Measurements from ENCODE around the gene RAB3GAP2. TPM values are rescaled to one million over a fixed set of nuclear protein-coding genes. Genes with fewer than 3 reads are reported as not detected.
"Not testable (repeated sequence)": the region's sequence is repeated elsewhere in the genome, so short reads cannot be mapped to it uniquely, and the experiment has no call there.

Gene RAB3GAP2
- total RNA-seq, 2 donors from 2014 or later = 62.9 to 66.0 TPM

- ATAC-seq (replicated peaks in 1 of 2) = no peak
- H3K36me3 Mint-ChIP-seq (ENCODE audit: insufficient read depth in 2 of 2) = peaks cover 5 to 19% of the 10 kb centered on the region in 2 donors
These were observed 107.7 kb downstream of the RAB3GAP2 start for GRCh38 chr1:220164517-220164916.

DNA sequence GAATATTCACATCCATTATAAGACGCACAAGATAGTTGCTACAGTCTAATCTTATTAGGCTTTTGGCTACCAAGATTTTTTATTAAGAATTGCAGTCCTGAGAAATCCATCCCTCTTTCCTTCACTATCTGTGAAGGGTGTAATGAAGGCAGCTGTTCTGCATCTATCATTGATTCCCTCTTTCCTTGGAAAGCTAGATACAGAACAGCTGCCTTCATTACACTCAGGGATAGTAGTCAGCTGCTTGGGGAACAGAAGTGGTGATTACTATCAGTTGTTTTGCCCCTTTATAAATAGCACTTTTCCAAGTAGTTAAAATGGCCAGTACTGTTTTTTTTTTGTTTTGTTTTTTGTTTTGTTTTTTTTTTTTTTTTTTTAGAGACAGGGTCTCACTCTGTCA is 108.1 kb downstream of the RAB3GAP2 start:
- no peaks in the 10 kb centered on the region for H3K9me3 Mint-ChIP-seq
- DNase-seq (no peak), ATAC-seq (replicated peaks in 1 of 2) (no peak)
- H3K4me1 Mint-ChIP-seq (ENCODE audit: low read depth) = no peaks in the 10 kb centered on the region
- H3K27ac Mint-ChIP-seq = no peak overlapping the region
- no peaks in the 10 kb centered on the region for H3K27me3 Mint-ChIP-seq (ENCODE audit: low read depth)
- peaks cover 3 to 16% of the 10 kb centered on the region in 2 donors for H3K36me3 Mint-ChIP-seq (ENCODE audit: insufficient read depth in 2 of 2)
- no peak overlapping the region for H3K4me3 Mint-ChIP-seq

More at GRCh38 chr1:220164517-220164916, 107.7 kb downstream of the RAB3GAP2 start:
- no peaks in the 10 kb centered on the region for H3K27me3 Mint-ChIP-seq (ENCODE audit: low read depth)
- no peak overlapping the region for H3K27ac Mint-ChIP-seq
- no peak for DNase-seq
- H3K9me3 Mint-ChIP-seq = no peaks in the 10 kb centered on the region
- no peak overlapping the region for H3K4me3 Mint-ChIP-seq
- H3K4me1 Mint-ChIP-seq (ENCODE audit: low read depth) = no peaks in the 10 kb centered on the region

DNA sequence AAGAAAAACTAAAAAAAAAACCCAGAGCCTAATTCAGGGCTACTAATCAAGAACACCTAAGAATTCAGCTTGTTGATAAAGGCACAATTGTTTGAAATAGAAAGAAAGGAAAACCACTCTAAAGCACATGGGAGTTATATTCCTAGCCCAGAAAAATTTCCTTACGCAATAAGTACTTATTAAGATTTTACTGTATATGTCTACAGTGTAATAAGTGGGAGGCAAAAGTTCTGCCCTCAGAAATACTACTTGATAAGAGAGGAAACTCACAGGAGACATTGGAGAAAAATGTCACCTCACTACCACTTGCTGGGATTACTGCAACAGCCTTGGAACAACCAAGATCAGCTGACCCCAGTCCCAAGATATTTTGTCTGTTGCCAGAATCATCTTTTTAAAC is 112.2 kb downstream of the RAB3GAP2 start:
- Mint-ChIP-seq H3K4me3 (no peak overlapping the region), H3K4me1 (ENCODE audit: low read depth) (peaks cover 16% of the 10 kb centered on the region), H3K9me3 (no peaks in the 10 kb centered on the region), H3K36me3 (ENCODE audit: insufficient read depth in 2 of 2) (peaks cover 11 to 15% of the 10 kb centered on the region in 2 donors), H3K27me3 (ENCODE audit: low read depth) (no peaks in the 10 kb centered on the region), H3K27ac (no peak overlapping the region)
- DNase-seq (no peak), ATAC-seq (replicated peaks in 1 of 2) (no peak)

DNA sequence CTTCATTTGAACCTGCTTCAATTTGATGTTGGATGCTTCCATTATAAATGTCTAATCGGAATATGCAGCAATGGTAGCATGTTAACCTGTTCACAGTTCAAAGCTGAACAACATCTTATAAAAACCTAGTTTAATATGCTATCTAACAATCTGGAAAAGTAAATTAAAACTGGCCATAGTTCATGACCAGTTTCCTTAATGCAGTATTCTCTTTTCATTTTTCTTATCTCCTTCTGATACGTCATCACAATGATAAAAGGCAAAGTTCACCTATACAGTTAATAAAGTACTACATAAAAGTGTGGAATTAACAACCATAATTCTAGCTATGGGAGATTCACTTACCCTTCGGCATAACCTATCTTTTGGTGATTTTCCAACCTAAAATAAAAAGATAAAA is 113.2 kb downstream of the RAB3GAP2 start:
- H3K36me3 Mint-ChIP-seq (ENCODE audit: insufficient read depth in 2 of 2) = peaks cover 14 to 15% of the 10 kb centered on the region in 2 donors
- ATAC-seq (replicated peaks in 1 of 2) (no peak), DNase-seq (no peak)
- H3K27me3 Mint-ChIP-seq (ENCODE audit: low read depth) = no peaks in the 10 kb centered on the region
- no peaks in the 10 kb centered on the region for H3K9me3 Mint-ChIP-seq
- H3K4me3 Mint-ChIP-seq = no peak overlapping the region
- no peak overlapping the region for H3K27ac Mint-ChIP-seq
- peaks cover 16% of the 10 kb centered on the region for H3K4me1 Mint-ChIP-seq (ENCODE audit: low read depth)

DNA sequence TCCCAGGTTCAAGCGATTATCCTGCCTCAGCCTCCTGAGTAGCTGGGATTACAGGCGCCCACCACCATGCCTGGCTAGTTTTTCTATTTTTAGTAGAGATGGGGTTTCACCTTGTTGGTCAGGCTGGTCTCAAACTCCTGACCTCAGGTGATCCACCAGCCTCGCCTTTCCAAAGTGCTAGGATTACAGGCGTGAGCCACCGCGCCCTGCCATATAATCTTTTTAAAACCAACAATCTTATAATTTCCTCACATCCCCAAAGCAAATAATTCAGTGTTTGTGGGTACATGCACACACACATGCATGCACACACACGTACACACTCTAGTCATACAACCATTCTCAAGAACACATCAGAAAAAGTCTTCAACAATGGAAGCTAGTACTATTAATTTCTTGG is 113.7 kb downstream of the RAB3GAP2 start:
- not testable (repeated sequence) for H3K27me3 Mint-ChIP-seq (ENCODE audit: low read depth); H3K4me3 Mint-ChIP-seq; ATAC-seq (replicated peaks in 1 of 2); H3K9me3 Mint-ChIP-seq; DNase-seq
- H3K36me3 Mint-ChIP-seq (ENCODE audit: insufficient read depth in 2 of 2) = peaks cover 14 to 15% of the 10 kb centered on the region in 2 donors
- peak overlapping the region; percentile 22 for H3K27ac Mint-ChIP-seq
- H3K4me1 Mint-ChIP-seq (ENCODE audit: low read depth) = peaks cover 16% of the 10 kb centered on the region

DNA sequence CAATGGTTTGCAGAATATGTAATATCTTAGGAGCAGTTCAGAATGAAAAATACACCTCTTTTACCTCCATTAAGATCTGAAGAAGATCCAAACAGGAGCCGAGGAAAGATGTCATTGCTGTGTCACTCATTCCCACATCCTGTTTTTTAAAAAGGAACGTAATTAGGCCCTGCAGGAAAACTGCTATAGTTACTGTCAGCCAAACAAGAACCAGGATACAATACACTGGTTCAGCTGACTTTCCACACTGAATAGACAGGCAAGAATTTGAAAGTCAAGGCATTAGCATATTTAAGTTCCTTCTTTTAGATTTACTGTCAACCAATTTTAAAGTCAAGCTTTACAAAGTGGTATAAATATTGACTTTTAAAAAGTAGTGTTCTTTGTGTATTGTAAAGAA is 114.5 kb downstream of the RAB3GAP2 start:
- Mint-ChIP-seq H3K4me3 (no peak overlapping the region), H3K36me3 (ENCODE audit: insufficient read depth in 2 of 2) (peaks cover 15 to 18% of the 10 kb centered on the region in 2 donors), H3K9me3 (no peaks in the 10 kb centered on the region), H3K4me1 (ENCODE audit: low read depth) (peaks cover 16% of the 10 kb centered on the region), H3K27ac (no peak overlapping the region), H3K27me3 (ENCODE audit: low read depth) (no peaks in the 10 kb centered on the region)
- ATAC-seq (replicated peaks in 1 of 2) = no peak
- DNase-seq = no peak

GRCh38 chr1:220156620-220157146 is 115.6 kb downstream of the RAB3GAP2 start:
- Mint-ChIP-seq H3K4me3 (peak overlapping the region in 1 of 2 donors; percentile 39), H3K9me3 (no peaks in the 10 kb centered on the region), H3K27ac (peak overlapping the region; percentile 66), H3K36me3 (ENCODE audit: insufficient read depth in 2 of 2) (peaks cover 15 to 16% of the 10 kb centered on the region in 2 donors), H3K27me3 (ENCODE audit: low read depth) (no peaks in the 10 kb centered on the region), H3K4me1 (ENCODE audit: low read depth) (peaks cover 16% of the 10 kb centered on the region)
- peak in 1 of 2 donors; percentile 70 for ATAC-seq (replicated peaks in 1 of 2)
- DNase-seq = no peak

DNA sequence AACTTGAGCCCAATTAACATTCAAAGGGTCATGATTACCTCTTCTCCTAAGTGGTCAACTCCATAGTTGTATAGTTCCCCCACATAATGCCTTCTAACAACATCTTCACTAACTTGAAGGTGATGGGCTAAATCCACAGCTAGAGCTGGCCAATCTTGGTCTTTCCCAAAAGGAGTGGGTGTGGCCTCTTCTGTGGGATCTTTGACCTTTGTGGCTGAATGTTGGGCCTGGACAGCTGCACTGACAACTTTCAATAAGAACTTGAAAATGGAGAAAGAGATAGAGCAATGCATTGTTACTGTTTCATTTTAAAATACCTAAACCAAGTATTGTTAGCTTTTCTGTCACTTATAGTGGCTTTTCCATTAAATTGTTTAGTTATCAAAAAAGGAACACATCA is 119.1 kb downstream of the RAB3GAP2 start:
- DNase-seq (no peak), ATAC-seq (replicated peaks in 1 of 2) (no peak)
- Mint-ChIP-seq H3K4me1 (ENCODE audit: low read depth) (peaks cover 16% of the 10 kb centered on the region), H3K27ac (peak overlapping the region; percentile 50), H3K36me3 (ENCODE audit: insufficient read depth in 2 of 2) (peaks cover 12 to 16% of the 10 kb centered on the region in 2 donors), H3K27me3 (ENCODE audit: low read depth) (no peaks in the 10 kb centered on the region), H3K9me3 (no peaks in the 10 kb centered on the region), H3K4me3 (no peak overlapping the region)

DNA sequence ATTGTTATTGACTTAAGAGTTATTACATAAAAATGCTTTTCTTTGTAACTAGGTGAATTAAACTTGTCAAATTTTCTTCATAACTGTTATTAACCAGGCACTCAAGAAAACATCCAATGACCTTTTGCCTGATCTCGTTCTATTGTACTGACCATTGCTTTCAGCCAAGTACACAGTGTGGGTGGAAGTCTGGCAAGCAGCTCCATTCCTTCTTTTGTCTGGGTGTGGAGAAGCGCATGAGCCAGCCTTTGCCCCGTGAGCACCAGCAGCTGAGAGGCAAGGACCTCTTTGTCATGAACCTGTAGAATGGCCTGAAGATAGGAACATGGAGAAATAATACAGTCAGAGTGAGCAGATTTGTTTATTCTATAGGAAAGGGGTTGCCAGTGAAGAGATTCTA is 120.8 kb downstream of the RAB3GAP2 start:
- no peaks in the 10 kb centered on the region for H3K27me3 Mint-ChIP-seq (ENCODE audit: low read depth)
- H3K4me3 Mint-ChIP-seq = no peak overlapping the region
- no peaks in the 10 kb centered on the region for H3K9me3 Mint-ChIP-seq
- no peak overlapping the region for H3K27ac Mint-ChIP-seq
- H3K36me3 Mint-ChIP-seq (ENCODE audit: insufficient read depth in 2 of 2) = peaks cover 9 to 13% of the 10 kb centered on the region in 2 donors
- peaks cover 2% of the 10 kb centered on the region for H3K4me1 Mint-ChIP-seq (ENCODE audit: low read depth)
- DNase-seq (no peak), ATAC-seq (replicated peaks in 1 of 2) (no peak)

GRCh38 chr1:220149742-220150141 is 122.5 kb downstream of the RAB3GAP2 start:
- H3K4me3 Mint-ChIP-seq = no peak overlapping the region
- DNase-seq (no peak), ATAC-seq (replicated peaks in 1 of 2) (no peak)
- peaks cover 10% of the 10 kb centered on the region for H3K4me1 Mint-ChIP-seq (ENCODE audit: low read depth)
- H3K36me3 Mint-ChIP-seq (ENCODE audit: insufficient read depth in 2 of 2) = peaks cover 8 to 17% of the 10 kb centered on the region in 2 donors
- H3K27me3 Mint-ChIP-seq (ENCODE audit: low read depth) = no peaks in the 10 kb centered on the region
- no peaks in the 10 kb centered on the region for H3K9me3 Mint-ChIP-seq
- no peak overlapping the region for H3K27ac Mint-ChIP-seq

DNA sequence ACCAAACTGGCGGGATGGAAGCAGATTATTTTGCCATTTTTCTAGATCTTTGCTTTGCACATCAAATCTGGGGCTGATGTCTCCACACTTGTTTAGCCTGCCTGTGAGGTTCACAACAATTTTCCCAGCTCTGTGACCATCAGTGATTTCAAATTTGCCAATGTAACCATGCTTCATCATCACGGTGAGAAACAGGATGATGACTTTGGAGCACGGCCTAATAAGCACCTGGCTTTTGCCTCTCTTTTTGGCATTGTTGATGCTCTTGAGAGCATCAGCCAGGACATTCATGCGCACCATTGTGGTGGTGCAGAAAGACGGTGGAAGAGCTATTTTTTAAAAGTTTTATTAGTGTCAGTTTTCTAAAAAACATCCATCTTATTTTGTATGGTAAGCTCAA is 128.2 kb downstream of the RAB3GAP2 start:
- DNase-seq (no peak), ATAC-seq (replicated peaks in 1 of 2) (no peak)
- Mint-ChIP-seq H3K27me3 (ENCODE audit: low read depth) (no peaks in the 10 kb centered on the region), H3K4me3 (no peak overlapping the region), H3K4me1 (ENCODE audit: low read depth) (peaks cover 10% of the 10 kb centered on the region), H3K36me3 (ENCODE audit: insufficient read depth in 2 of 2) (peaks cover 4 to 28% of the 10 kb centered on the region in 2 donors), H3K27ac (peak overlapping the region; percentile 57), H3K9me3 (no peaks in the 10 kb centered on the region)

GRCh38 chr1:220139966-220140365 is 132.3 kb downstream of the RAB3GAP2 start:
- Mint-ChIP-seq H3K4me1 (ENCODE audit: low read depth) (peaks cover 4% of the 10 kb centered on the region), H3K36me3 (ENCODE audit: insufficient read depth in 2 of 2) (peaks cover 5 to 24% of the 10 kb centered on the region in 2 donors), H3K4me3 (no peak overlapping the region), H3K9me3 (no peaks in the 10 kb centered on the region), H3K27me3 (ENCODE audit: low read depth) (no peaks in the 10 kb centered on the region), H3K27ac (peak overlapping the region; percentile 82)
- DNase-seq (no peak), ATAC-seq (replicated peaks in 1 of 2) (no peak)

GRCh38 chr1:220137019-220137786 is 135.1 kb downstream of the RAB3GAP2 start:
- DNase-seq = no peak
- Mint-ChIP-seq H3K4me3 (peak overlapping the region in 1 of 2 donors; percentile 25), H3K36me3 (ENCODE audit: insufficient read depth in 2 of 2) (peaks cover 5 to 28% of the 10 kb centered on the region in 2 donors), H3K27ac (peak overlapping the region; percentile 35), H3K9me3 (no peaks in the 10 kb centered on the region), H3K4me1 (ENCODE audit: low read depth) (peaks cover 4% of the 10 kb centered on the region), H3K27me3 (ENCODE audit: low read depth) (no peaks in the 10 kb centered on the region)
- peak in 1 of 2 donors; percentile 28 for ATAC-seq (replicated peaks in 1 of 2)
